Trophoblast cell (in vitro differentiated cells and primary cell): ENCODE measurements around the gene MZT2B.
"Not testable (repeated sequence)": the region's sequence is repeated elsewhere in the genome, so short reads cannot be mapped to it uniquely, and the experiment has no call there.

Source experiments
- DNase-seq, 2 donors: peaks; one replicate each; pipeline ENCODE4 v3.0.0-alpha.2; 2016
- H2AFZ ChIP-seq: 2 replicates; pipeline ENCODE4 v1.6.1; 2013; ENCODE audit warnings: low read length, moderate library complexity, mild to moderate bottlenecking; ENCODE audit not compliant: insufficient read depth, poor library complexity
- H2AK5ac ChIP-seq: 2 replicates; pipeline ENCODE4 v1.6.1; 2013; ENCODE audit warnings: mild to moderate bottlenecking, low read length
- H2BK120ac ChIP-seq: 2 replicates; pipeline ENCODE4 v1.6.1; 2013; ENCODE audit warnings: low read length, mild to moderate bottlenecking, moderate library complexity; ENCODE audit not compliant: insufficient read depth, poor library complexity
- H2BK12ac ChIP-seq: 2 replicates; pipeline ENCODE4 v1.6.1; 2013; ENCODE audit warnings: mild to moderate bottlenecking, low read length, moderate library complexity
- H2BK5ac ChIP-seq: 2 replicates; pipeline ENCODE4 v1.6.1; 2013; ENCODE audit warnings: low read length, low read depth, moderate library complexity, mild to moderate bottlenecking; ENCODE audit not compliant: poor library complexity
- H3K14ac ChIP-seq: 2 replicates; pipeline ENCODE4 v1.6.1; 2013; ENCODE audit warnings: mild to moderate bottlenecking, low read length
- H3K18ac ChIP-seq: 2 replicates; pipeline ENCODE4 v1.6.1; 2013; ENCODE audit warnings: mild to moderate bottlenecking, low read length
- H3K23ac ChIP-seq: 2 replicates; pipeline ENCODE4 v1.6.1; 2013; ENCODE audit warnings: low read length
- H3K27ac ChIP-seq: 2 replicates; pipeline ENCODE4 v1.5.1; 2013; ENCODE audit warnings: low read depth, mild to moderate bottlenecking, inconsistent platforms, low read length, moderate library complexity
- H3K27me3 ChIP-seq: 2 replicates; pipeline ENCODE4 v1.6.1; 2013; ENCODE audit warnings: inconsistent platforms, mild to moderate bottlenecking, low read length, moderate library complexity; ENCODE audit not compliant: insufficient read depth
- H3K36me3 ChIP-seq, 2 experiments: 1 replicate in 1 of 2; 2 replicates in 1 of 2; pipeline ENCODE4 v1.6.1; 2013; ENCODE audit warnings: low read length in 2 of 2, mild to moderate bottlenecking in 2 of 2, moderate library complexity in 1 of 2; ENCODE audit not compliant: insufficient read depth in 2 of 2, control insufficient read depth in 1 of 2
- H3K4ac ChIP-seq: 2 replicates; pipeline ENCODE4 v1.6.1; 2013; ENCODE audit warnings: low read depth, mild to moderate bottlenecking, low read length, moderate library complexity
- H3K4me1 ChIP-seq, 2 experiments: 1 replicate in 1 of 2; 2 replicates in 1 of 2; pipeline ENCODE4 v1.6.1; 2013; ENCODE audit warnings: low read length in 2 of 2, mild to moderate bottlenecking in 2 of 2, moderate library complexity in 1 of 2; ENCODE audit not compliant: insufficient read depth in 2 of 2, control insufficient read depth in 1 of 2
- H3K4me2 ChIP-seq: 2 replicates; pipeline ENCODE4 v1.6.1; 2013; ENCODE audit warnings: inconsistent platforms, mild to moderate bottlenecking, low read length, moderate library complexity
- H3K4me3 ChIP-seq: 2 replicates; pipeline ENCODE4 v1.5.1; 2013; ENCODE audit warnings: mild to moderate bottlenecking, low read depth, low read length, inconsistent platforms
- H3K79me1 ChIP-seq: one replicate; pipeline ENCODE4 v1.6.1; 2013; ENCODE audit warnings: low read length
- H3K79me2 ChIP-seq: 2 replicates; pipeline ENCODE4 v1.6.1; 2013; ENCODE audit warnings: low read length, mild to moderate bottlenecking; ENCODE audit not compliant: control insufficient read depth, insufficient read depth, poor library complexity
- H3K9ac ChIP-seq: 2 replicates; pipeline ENCODE4 v1.6.1; 2013; ENCODE audit warnings: mild to moderate bottlenecking, low read length
- H3K9me3 ChIP-seq: 2 replicates; pipeline ENCODE4 v1.6.1; 2013; ENCODE audit warnings: low read depth, mild to moderate bottlenecking, control low read depth, inconsistent platforms, low read length; ENCODE audit not compliant: insufficient read depth
- H4K12ac ChIP-seq: 2 replicates; pipeline ENCODE4 v1.6.1; 2013; ENCODE audit warnings: low read depth, mild to moderate bottlenecking, low read length, moderate library complexity
- H4K8ac ChIP-seq: 2 replicates; pipeline ENCODE4 v1.6.1; 2013; ENCODE audit warnings: low read depth, mild to moderate bottlenecking, low read length, moderate library complexity
- H4K91ac ChIP-seq: one replicate; pipeline ENCODE4 v1.6.1; 2013; ENCODE audit warnings: low read depth, mild to moderate bottlenecking, low read length, moderate library complexity
- WGBS: extraction: QIAGEN DNeasy Blood & Tissue Kit; methylation state at CpG from one replicate; pipeline ENCODE4 v1.1.7; 2013; ENCODE audit warnings: missing lambda C conversion rate; ENCODE audit not compliant: insufficient read length, insufficient coverage; ENCODE audit errors: extremely low coverage; 5-methylcytosine and 5-hydroxymethylcytosine counted together

The MZT2B gene

DNA sequence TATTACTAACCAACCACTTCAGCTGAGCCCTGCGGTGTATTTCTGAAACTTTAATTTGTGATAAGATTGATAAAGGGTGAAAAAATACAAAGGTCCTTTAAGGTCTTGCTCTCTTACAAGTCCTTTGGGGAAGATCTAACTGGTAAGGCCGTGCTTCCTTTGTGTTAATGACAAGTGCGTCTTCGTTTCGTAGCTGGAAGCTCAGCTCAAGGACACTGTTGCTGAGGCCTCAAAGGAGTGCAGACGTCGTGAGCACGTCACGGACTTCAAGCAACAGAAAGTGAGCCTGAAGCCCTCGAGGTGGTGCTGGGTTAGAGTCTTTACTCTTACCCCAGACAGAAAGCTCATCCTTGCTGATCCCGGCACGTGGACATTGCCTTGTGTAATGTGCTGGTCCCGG, 25.0 kb downstream of the MZT2B start:
- H2AK5ac ChIP-seq, H4K12ac ChIP-seq, H3K4ac ChIP-seq, DNase-seq, H3K18ac ChIP-seq, H3K27me3 ChIP-seq, H3K27ac ChIP-seq, H3K79me2 ChIP-seq, H2AFZ ChIP-seq, H3K36me3 ChIP-seq, H4K91ac ChIP-seq, H3K4me2 ChIP-seq, H4K8ac ChIP-seq, H3K14ac ChIP-seq, H2BK12ac ChIP-seq, H3K79me1 ChIP-seq, H2BK120ac ChIP-seq, H3K4me3 ChIP-seq, H3K23ac ChIP-seq, H2BK5ac ChIP-seq, H3K9me3 ChIP-seq, H3K9ac ChIP-seq, H3K4me1 ChIP-seq: not testable (repeated sequence)
- WGBS: no CpG with 5 or more reads among the region's 13 CpGs

DNA sequence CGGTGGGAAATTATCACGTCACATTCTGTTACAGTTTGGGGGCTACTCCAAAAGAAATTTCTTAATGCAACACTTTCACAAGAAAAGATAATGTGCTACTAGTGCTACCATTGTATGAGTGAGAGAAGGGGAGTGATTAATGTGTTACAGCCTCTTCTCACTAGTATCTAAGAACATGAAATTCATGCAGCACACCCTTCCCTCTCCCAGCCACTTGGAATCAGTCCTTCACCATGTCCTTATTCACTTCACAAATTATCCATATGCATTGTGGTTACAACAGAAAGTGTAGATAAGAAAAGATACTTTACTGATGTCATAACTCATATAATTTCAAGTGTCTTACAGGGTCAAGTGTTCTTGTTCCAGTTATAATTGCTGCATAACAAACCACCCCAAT, 37.1 kb downstream of the MZT2B start:
- H3K18ac ChIP-seq, H3K9ac ChIP-seq, H3K4ac ChIP-seq, H2AK5ac ChIP-seq, H3K79me1 ChIP-seq, H3K27me3 ChIP-seq, H4K12ac ChIP-seq, H2BK120ac ChIP-seq, H4K8ac ChIP-seq, H3K27ac ChIP-seq, H2AFZ ChIP-seq, H3K36me3 ChIP-seq, H3K4me2 ChIP-seq, H3K14ac ChIP-seq, H3K23ac ChIP-seq, H3K79me2 ChIP-seq, H3K4me1 ChIP-seq, H3K9me3 ChIP-seq, H2BK5ac ChIP-seq, H4K91ac ChIP-seq, H2BK12ac ChIP-seq, DNase-seq, H3K4me3 ChIP-seq: not testable (repeated sequence)
- WGBS: no CpG with 5 or more reads among the region's 2 CpGs

DNA sequence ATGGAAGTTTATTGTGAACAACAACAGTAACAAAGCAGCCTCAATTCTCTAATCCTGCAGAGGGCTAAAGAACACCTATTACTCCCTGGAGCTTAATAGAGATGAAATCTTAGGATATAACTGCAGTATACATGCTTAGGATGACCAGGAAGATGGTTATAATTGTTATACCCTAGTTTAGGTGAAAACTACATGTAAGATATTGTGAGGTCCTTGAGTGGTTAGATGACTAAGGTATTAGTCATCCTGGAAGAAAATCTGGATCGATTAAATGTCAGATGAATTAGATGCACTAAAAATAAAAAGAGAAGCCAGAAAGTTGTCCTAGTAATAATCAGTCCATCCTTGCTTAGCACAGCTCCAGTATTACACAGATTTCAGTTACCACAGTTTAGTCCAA, 38.4 kb downstream of the MZT2B start:
- WGBS: no CpG with 5 or more reads among the region's 1 CpG
- H3K4me3 ChIP-seq: not testable (repeated sequence)

DNA sequence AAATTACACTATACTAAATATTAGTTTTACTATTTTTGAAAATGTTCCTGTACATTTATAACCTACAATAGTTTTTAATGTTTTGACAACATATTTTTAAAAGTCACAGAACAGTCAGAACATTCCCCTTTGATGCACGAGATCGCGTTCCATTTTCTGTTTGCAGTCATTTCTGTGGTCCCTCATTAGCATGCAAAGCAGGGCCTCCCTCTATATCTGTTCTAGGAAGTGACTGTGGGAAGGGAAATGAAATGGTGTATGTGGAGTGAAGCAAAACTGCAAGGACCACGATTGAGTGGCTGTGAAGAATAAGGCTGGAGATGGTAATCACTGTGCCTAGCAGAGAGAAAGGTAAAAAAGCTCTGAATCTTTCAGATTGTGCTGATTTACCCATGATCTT, 40.5 kb downstream of the MZT2B start:
- H2AFZ ChIP-seq, H3K9ac ChIP-seq, H3K79me2 ChIP-seq, DNase-seq, H3K4ac ChIP-seq, H4K8ac ChIP-seq, H3K9me3 ChIP-seq, H4K12ac ChIP-seq, H3K18ac ChIP-seq, H3K36me3 ChIP-seq, H3K27me3 ChIP-seq, H2AK5ac ChIP-seq, H2BK120ac ChIP-seq, H4K91ac ChIP-seq, H3K14ac ChIP-seq, H2BK12ac ChIP-seq, H3K23ac ChIP-seq, H3K4me1 ChIP-seq, H2BK5ac ChIP-seq, H3K4me2 ChIP-seq, H3K4me3 ChIP-seq, H3K79me1 ChIP-seq, H3K27ac ChIP-seq: not testable (repeated sequence)
- WGBS: no CpG with 5 or more reads among the region's 4 CpGs

More for the DNA sequence above, 38.4 kb downstream of the MZT2B start:
- not testable (repeated sequence) for H3K79me1 ChIP-seq, H3K4me1 ChIP-seq, H2BK12ac ChIP-seq, H2BK5ac ChIP-seq, H3K14ac ChIP-seq, H4K91ac ChIP-seq, H3K9me3 ChIP-seq, H3K18ac ChIP-seq, H4K12ac ChIP-seq, H2AK5ac ChIP-seq, DNase-seq, H2BK120ac ChIP-seq, H3K79me2 ChIP-seq, H3K27ac ChIP-seq, H2AFZ ChIP-seq, H3K9ac ChIP-seq, H3K36me3 ChIP-seq, H4K8ac ChIP-seq, H3K4me2 ChIP-seq, H3K4ac ChIP-seq, H3K23ac ChIP-seq, H3K27me3 ChIP-seq
